Esophagus squamous epithelium (tissue), 4 donors: ENCODE results near the gene CEP250.

Experiments used
- POLR2A ChIP-seq, 4 donors: fragments of 450-650 bp; IDR thresholded peaks; one replicate each; pipeline ENCODE4 v1.6.1; 2017; ENCODE audit warnings: antibody characterized with exemption in 4 of 4, mild to moderate bottlenecking in 4 of 4, moderate library complexity in 3 of 4
- TF ChIP-seq, protein P1 (sequence below), 6 experiments: fragments of 450-650 bp in 4 of 6; fragments of 200-600 bp in 2 of 6; sonication (generic) in 2 of 6; IDR thresholded peaks; one replicate each; pipeline ENCODE4 v1.5.1; 2016 to 2019; ENCODE audit warnings: antibody characterized with exemption in 6 of 6, mild to moderate bottlenecking in 4 of 6, moderate library complexity in 4 of 6

DNA sequence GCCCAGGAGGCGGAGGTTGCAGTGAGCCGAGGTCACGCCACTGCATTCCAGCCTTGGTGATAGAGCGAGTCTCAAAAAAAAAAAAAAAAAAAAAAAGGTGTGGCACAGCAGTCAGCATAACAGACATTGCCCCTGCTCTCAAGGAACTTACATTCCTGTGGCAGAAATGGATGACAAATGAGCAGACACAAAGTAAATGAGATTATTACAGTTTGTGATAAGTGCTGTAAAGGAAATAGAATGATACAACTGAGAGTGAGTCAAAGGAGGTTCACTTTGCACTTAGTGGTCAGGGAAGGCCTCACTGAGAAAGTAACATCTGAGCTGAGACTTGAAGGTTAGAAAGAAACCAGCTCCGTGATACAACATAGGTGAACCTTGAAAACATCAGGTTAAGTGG, 36.4 kb downstream of the CEP250 start:
- TF ChIP-seq, protein P1, sequence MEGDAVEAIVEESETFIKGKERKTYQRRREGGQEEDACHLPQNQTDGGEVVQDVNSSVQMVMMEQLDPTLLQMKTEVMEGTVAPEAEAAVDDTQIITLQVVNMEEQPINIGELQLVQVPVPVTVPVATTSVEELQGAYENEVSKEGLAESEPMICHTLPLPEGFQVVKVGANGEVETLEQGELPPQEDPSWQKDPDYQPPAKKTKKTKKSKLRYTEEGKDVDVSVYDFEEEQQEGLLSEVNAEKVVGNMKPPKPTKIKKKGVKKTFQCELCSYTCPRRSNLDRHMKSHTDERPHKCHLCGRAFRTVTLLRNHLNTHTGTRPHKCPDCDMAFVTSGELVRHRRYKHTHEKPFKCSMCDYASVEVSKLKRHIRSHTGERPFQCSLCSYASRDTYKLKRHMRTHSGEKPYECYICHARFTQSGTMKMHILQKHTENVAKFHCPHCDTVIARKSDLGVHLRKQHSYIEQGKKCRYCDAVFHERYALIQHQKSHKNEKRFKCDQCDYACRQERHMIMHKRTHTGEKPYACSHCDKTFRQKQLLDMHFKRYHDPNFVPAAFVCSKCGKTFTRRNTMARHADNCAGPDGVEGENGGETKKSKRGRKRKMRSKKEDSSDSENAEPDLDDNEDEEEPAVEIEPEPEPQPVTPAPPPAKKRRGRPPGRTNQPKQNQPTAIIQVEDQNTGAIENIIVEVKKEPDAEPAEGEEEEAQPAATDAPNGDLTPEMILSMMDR (IDR thresholded peaks at IDR 0.05): no peak
- TF ChIP-seq POLR2A (IDR thresholded peaks at IDR 0.05): no peak
